Activated naive CD8-positive, alpha-beta T cell treated with anti-CD3 and anti-CD28 coated beads, Interleukin-2, amount 50 U/mL, for 24 hours (primary cell): ENCODE results near the gene SGCB.
A peak's percentile ranks its signal among the peaks of the same experiment; 100 is the strongest.
"Not testable (repeated sequence)": the region's sequence is repeated elsewhere in the genome, so short reads cannot be mapped to it uniquely, and the experiment has no call there.

Source experiments
- ATAC-seq: fragments of 150-1000 bp; cut with Tn5 transposase; one replicate; pipeline ENCODE4 v1.10.0; 2021
- DNase-seq: peaks from one replicate; pipeline ENCODE4 v3.0.0; 2021
- H3K27ac Mint-ChIP-seq: one replicate; pipeline ENCODE4 v1.8.0; 2021; ENCODE audit warnings: mild to moderate bottlenecking, mixed read lengths
- H3K27me3 Mint-ChIP-seq: one replicate; pipeline ENCODE4 v1.8.0; 2021; ENCODE audit warnings: mixed read lengths
- H3K36me3 Mint-ChIP-seq: one replicate; pipeline ENCODE4 v1.8.0; 2021; ENCODE audit warnings: low read depth, mixed read lengths
- H3K4me1 Mint-ChIP-seq: one replicate; pipeline ENCODE4 v1.8.0; 2021; ENCODE audit warnings: mixed read lengths
- H3K4me3 Mint-ChIP-seq: one replicate; pipeline ENCODE4 v1.8.0; 2021; ENCODE audit warnings: mild to moderate bottlenecking, moderate library complexity, mixed read lengths
- H3K9me3 Mint-ChIP-seq: one replicate; pipeline ENCODE4 v1.8.0; 2021; ENCODE audit warnings: mixed read lengths

The SGCB gene, protein sequence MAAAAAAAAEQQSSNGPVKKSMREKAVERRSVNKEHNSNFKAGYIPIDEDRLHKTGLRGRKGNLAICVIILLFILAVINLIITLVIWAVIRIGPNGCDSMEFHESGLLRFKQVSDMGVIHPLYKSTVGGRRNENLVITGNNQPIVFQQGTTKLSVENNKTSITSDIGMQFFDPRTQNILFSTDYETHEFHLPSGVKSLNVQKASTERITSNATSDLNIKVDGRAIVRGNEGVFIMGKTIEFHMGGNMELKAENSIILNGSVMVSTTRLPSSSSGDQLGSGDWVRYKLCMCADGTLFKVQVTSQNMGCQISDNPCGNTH

DNA sequence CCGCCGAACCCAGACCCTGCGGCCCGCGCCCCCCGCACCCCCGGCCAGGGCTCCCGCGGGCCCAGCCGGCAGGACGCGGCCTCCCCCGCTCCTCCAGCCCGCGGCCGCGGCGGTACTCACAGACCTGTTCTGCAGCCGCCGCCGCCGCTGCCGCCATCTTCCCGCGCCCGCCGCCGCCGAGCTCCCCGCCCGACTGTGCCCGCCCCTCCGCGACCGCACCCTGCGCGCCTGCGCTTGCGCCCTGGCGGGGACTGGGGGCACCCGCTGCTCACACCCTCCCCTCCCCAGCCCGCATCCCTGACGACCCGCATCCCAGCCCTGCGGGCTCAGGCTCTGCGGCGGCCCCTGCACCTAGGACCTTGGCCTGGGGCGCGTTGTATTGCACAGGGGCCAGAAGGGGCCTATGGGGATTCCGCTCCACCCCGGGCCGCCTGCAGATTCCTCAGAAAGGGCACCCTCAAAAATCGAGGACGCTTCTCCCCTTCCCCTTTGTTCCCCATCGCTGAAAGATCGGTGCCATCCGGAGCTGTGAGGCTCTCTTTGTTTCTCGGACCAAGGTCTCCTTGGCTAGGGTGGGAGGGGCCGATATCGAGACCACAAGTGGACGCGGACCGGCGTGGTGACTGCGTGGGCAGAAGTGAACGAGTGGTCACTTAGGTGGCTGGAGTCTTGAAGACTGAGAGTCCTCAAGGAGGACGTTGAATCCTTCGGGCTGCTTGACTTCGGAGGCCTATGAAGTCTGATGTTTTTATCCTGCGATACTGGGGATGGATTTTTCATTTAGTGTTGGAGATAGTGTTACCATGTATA is at the start of gene SGCB:
Gene SGCB (minus strand): TSS at position 197 of the 810 bp plus-strand sequence. CDS start 40 bp downstream, at position 157.
- H3K36me3 Mint-ChIP-seq, result no peaks in the 10 kb centered on the region
- peak; percentile 94 for ATAC-seq
- peak; percentile 79 for DNase-seq
- peaks cover 26% of the 10 kb centered on the region for H3K4me1 Mint-ChIP-seq
- H3K27me3 Mint-ChIP-seq, result peaks cover 13% of the 10 kb centered on the region
- peak within 1 kb of the TSS; percentile 85 for H3K4me3 Mint-ChIP-seq
- H3K27ac Mint-ChIP-seq, result peak within 1 kb of the TSS; percentile 61
- H3K9me3 Mint-ChIP-seq, result no peaks in the 10 kb centered on the region

DNA sequence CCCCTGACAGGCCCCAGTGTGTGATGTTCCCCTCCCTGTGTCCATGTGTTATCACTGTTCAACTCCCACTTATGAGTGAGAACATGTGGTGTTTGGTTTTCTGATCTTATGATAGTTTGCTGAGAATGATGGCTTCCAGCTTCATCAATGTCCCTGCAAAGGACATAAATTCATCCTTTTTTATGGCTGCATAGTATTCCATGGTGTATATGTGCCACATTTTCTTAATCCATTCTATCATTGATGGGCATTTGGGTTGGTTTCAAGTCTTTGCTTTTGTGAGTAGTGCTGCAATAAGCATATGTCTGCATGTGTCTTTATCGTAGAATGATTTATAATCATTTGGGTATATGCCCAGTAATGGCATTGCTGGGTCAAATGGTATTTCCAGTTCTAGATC is 48.3 kb upstream of the SGCB start:
- not testable (repeated sequence) for DNase-seq, H3K36me3 Mint-ChIP-seq, H3K4me3 Mint-ChIP-seq, H3K4me1 Mint-ChIP-seq, H3K9me3 Mint-ChIP-seq, ATAC-seq, H3K27me3 Mint-ChIP-seq, H3K27ac Mint-ChIP-seq

DNA sequence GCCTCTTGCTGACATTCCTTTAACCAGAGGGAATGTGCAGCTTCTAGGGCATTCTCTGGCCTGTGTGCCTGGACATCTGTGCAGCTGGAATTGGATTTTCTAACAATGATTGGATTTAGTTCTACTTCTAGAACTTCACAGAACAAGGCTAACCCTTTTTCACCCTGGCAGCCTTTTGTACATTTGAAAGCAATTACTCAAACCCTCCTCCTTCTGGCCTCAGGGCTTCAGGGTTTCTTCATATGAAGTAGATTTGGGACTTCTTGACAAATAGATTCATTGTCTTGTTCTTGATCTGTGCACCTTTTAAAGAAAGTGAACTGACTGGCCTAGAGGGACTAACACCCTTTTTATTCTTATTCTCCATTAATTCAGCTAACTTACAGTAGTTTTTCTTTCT is 43.1 kb upstream of the SGCB start:
- Mint-ChIP-seq H3K27me3 (peaks cover 14% of the 10 kb centered on the region), H3K4me1 (no peaks in the 10 kb centered on the region), H3K27ac (no peak overlapping the region), H3K4me3 (no peak overlapping the region), H3K9me3 (no peaks in the 10 kb centered on the region), H3K36me3 (no peaks in the 10 kb centered on the region)
- ATAC-seq (no peak), DNase-seq (no peak)

DNA sequence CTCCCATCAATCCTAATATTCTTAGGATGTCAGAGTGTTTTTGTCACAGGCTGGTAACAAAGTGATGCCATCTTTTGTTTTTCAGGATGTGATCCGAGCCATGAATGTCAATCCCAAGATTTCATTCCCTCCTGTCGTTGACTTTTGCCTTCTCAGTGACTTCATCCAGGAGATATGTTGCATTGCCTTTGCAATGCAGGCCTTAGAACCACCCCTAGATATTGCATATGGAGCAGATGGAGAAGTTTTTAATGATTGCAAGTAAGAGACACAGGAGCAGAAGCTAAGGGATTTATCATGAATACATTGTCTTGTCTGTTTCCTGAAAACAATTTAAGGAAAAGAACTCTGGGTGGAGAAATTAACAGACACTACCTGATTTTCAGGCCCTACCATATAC is 41.6 kb upstream of the SGCB start:
- ATAC-seq (no peak), DNase-seq (no peak)
- H3K27ac Mint-ChIP-seq, result no peak overlapping the region
- H3K9me3 Mint-ChIP-seq, result no peaks in the 10 kb centered on the region
- peaks cover 21% of the 10 kb centered on the region for H3K27me3 Mint-ChIP-seq
- H3K4me1 Mint-ChIP-seq, result no peaks in the 10 kb centered on the region
- no peak overlapping the region for H3K4me3 Mint-ChIP-seq
- no peaks in the 10 kb centered on the region for H3K36me3 Mint-ChIP-seq

DNA sequence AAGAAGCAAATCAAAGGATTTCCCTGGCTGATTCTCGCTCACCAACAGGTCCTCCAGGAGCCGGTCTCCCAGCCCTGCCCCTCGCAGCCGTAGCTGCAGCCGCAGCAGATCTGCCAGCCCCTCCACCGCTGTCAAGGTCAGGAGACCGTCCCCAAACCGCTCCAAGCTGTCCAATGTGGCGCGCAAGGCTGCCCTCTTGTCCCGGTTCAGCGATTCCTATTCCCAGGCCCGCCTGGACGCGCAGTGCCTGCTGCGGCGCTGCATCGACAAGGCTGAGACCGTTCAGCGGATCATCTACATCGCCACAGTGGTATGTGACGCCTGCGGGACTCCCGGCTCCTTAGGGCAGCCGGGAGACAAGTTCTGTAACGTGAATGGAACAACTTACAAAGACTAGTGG is 38.6 kb upstream of the SGCB start:
- Mint-ChIP-seq H3K27me3 (peaks cover 24% of the 10 kb centered on the region), H3K4me1 (no peaks in the 10 kb centered on the region)

DNA sequence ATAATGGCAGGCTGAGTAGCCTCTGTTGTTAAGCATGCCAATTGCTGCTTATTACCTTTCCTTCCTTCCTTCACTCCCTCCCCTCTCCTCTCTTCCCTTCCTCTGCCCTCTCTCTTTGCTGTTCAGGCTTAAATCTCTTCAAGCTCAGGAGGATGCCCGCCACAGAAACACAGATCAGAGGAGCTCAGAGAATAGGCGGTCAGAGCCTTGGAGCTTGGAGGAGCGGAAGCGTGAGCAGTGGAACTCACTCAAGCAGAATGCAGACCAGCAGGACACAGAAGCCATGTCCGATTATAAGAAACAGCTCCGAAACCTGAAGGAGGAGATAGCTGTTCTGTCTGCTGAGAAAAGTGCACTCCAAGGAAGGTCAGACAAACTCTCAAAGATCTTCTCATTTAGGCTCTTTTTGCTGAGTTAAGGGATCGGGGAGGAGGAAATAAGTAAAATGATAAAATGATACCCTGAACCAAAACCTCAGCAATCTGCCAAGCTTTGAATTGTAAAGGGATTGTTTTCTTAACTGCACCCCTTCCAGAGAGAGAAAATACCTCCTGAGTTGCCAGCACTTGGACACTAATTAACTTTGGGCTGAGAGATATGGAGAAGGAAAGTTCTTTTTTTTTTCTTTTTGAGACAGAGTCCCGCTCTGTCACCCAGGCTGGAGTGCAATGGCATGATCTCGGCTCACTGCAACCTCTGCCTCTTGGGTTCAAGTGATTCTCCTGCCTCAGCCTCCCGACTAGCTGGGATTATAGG is 33.9 kb upstream of the SGCB start:
- H3K9me3 Mint-ChIP-seq, result no peaks in the 10 kb centered on the region
- H3K27me3 Mint-ChIP-seq, result peaks cover 24% of the 10 kb centered on the region
- H3K27ac Mint-ChIP-seq, result no peak overlapping the region
- H3K4me3 Mint-ChIP-seq, result no peak overlapping the region
- no peaks in the 10 kb centered on the region for H3K36me3 Mint-ChIP-seq
- ATAC-seq, result no peak
- no peaks in the 10 kb centered on the region for H3K4me1 Mint-ChIP-seq
- no peak for DNase-seq

More for the DNA sequence above, 38.6 kb upstream of the SGCB start:
- Mint-ChIP-seq H3K27ac (no peak overlapping the region), H3K9me3 (no peaks in the 10 kb centered on the region), H3K36me3 (no peaks in the 10 kb centered on the region), H3K4me3 (no peak overlapping the region)
- DNase-seq (no peak), ATAC-seq (no peak)

DNA sequence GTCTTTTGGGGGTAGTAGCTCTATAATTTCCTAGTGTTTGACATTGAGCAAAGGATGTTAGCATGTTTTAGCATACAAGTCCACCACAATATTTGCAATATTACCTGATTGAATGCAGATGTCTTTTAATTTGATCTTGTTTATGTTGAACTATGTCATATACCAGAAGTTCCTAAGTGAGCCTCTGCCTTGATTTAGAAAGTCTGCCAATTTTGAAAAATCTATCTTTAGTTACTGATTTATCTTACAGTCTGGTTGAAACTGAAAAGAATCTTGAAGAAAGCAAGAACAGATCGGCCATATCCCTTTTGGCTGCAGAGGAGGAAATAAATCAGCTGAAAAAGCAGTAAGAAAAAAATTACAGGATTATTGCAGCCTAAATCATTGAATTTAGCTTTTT is 31.5 kb upstream of the SGCB start:
- Mint-ChIP-seq H3K36me3 (no peaks in the 10 kb centered on the region), H3K4me1 (no peaks in the 10 kb centered on the region), H3K27ac (no peak overlapping the region), H3K27me3 (peaks cover 15% of the 10 kb centered on the region), H3K4me3 (no peak overlapping the region), H3K9me3 (no peaks in the 10 kb centered on the region)
- DNase-seq, result no peak
- no peak for ATAC-seq

DNA sequence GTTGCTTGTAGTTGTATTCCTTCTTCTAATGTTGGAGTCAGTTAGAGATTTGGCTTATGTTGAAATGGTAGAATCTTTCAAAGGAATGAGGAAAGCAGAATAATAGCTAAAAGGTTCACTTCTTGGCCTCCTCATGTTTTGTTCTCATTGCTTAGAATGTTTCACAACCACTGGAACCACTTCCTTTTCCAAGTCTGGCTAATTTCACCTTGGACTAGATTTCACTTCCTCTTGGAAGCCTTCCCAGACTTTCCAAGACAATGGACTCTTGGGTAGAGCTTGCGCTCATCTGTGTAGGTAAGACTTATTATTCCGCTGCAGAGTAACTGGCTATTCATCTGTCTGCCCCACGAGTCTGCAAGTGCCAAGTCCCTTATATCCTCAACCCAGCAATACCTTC is 21.3 kb upstream of the SGCB start:
- H3K27me3 Mint-ChIP-seq, result peaks cover 11% of the 10 kb centered on the region
- no peaks in the 10 kb centered on the region for H3K9me3 Mint-ChIP-seq
- no peak for DNase-seq
- ATAC-seq, result no peak
- no peak overlapping the region for H3K27ac Mint-ChIP-seq
- H3K4me1 Mint-ChIP-seq, result no peaks in the 10 kb centered on the region
- no peak overlapping the region for H3K4me3 Mint-ChIP-seq
- H3K36me3 Mint-ChIP-seq, result no peaks in the 10 kb centered on the region

DNA sequence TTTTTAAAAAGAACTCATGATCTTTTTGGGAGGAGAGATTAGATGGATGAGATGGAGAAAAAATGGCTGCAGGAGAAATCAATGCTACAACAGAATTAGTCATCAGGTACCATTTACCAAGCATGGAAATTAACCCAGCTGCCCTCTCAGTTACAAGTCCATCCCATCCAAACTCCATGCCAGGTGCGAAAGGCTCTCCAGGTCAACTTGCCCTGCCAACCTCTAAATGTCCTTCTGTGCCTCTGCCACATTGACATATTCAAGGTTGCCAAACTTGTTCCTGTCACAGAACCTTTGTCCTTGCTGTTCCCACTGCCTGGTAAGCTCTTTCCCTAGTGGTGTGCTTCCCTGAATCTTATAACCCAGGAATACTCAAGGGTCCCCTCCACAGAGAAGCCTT is 20.2 kb upstream of the SGCB start:
- H3K9me3 Mint-ChIP-seq, result no peaks in the 10 kb centered on the region
- no peak overlapping the region for H3K4me3 Mint-ChIP-seq
- H3K27me3 Mint-ChIP-seq, result peaks cover 17% of the 10 kb centered on the region
- H3K4me1 Mint-ChIP-seq, result no peaks in the 10 kb centered on the region
- no peak for DNase-seq
- no peak for ATAC-seq
- no peak overlapping the region for H3K27ac Mint-ChIP-seq
- no peaks in the 10 kb centered on the region for H3K36me3 Mint-ChIP-seq

DNA sequence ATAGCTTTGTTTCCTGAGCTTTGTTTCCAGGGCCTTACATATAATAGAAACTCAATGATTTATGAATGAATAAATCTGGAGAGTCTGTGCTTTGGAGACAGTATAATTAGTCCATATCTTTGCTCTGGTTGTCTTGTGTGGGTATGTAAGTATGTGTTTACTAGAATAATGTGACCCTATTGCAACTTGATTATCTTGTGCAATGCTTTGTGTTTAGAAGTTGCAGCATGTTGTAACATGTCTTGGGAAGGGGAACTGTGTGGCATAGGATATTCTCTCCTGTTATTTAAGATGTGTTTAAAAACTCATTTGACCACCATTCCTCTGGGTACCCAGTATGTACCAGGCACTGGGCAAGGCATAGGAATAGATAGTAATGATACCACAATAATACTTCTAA is 19.1 kb upstream of the SGCB start:
- Mint-ChIP-seq H3K27me3 (peaks cover 25% of the 10 kb centered on the region), H3K4me3 (no peak overlapping the region), H3K9me3 (no peaks in the 10 kb centered on the region), H3K36me3 (no peaks in the 10 kb centered on the region), H3K27ac (no peak overlapping the region), H3K4me1 (peaks cover 5% of the 10 kb centered on the region)
- DNase-seq (no peak), ATAC-seq (no peak)

DNA sequence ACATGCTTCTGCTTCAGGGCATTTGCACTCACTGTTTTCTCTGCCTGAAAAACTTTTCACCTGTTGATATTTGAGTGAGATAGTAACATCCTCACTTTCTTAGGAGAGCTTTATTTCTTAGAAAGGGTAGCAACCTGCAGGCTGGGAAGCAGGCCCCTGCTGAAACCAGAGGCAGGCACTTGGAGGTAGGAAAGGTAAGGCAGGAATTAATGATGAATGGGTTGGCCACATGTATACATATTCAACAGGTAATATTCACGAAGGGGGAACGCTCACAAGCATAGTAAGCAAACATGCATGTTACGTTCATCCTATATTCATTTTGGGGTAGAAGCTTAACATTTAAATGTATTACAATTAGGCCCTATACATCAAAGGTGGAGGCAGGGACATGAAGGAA is 16.2 kb upstream of the SGCB start:
- H3K4me3 Mint-ChIP-seq, result no peak overlapping the region
- H3K27me3 Mint-ChIP-seq, result peaks cover 44% of the 10 kb centered on the region
- DNase-seq (no peak), ATAC-seq (no peak)
- H3K36me3 Mint-ChIP-seq, result no peaks in the 10 kb centered on the region
- H3K9me3 Mint-ChIP-seq, result no peaks in the 10 kb centered on the region
- H3K27ac Mint-ChIP-seq, result no peak overlapping the region
- peaks cover 10% of the 10 kb centered on the region for H3K4me1 Mint-ChIP-seq

DNA sequence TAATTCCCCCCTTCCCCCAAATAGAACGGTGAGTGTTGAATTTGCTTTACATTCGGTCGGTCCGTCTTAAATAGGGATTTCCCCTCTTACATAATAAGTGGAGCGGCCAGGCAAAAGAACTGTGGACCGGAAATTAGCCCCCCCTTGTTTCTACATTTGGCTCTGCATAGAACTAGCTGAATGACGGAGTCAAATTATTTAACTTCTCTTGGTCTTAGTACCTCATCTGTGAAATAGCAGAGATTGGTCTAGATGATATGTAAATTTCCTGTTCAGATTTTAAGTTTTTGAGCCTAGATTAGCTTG is 14.3 kb upstream of the SGCB start:
- Mint-ChIP-seq H3K36me3 (no peaks in the 10 kb centered on the region), H3K27ac (no peak overlapping the region), H3K4me3 (no peak overlapping the region), H3K4me1 (peaks cover 10% of the 10 kb centered on the region), H3K27me3 (peaks cover 57% of the 10 kb centered on the region), H3K9me3 (no peaks in the 10 kb centered on the region)
- ATAC-seq (no peak), DNase-seq (no peak)

DNA sequence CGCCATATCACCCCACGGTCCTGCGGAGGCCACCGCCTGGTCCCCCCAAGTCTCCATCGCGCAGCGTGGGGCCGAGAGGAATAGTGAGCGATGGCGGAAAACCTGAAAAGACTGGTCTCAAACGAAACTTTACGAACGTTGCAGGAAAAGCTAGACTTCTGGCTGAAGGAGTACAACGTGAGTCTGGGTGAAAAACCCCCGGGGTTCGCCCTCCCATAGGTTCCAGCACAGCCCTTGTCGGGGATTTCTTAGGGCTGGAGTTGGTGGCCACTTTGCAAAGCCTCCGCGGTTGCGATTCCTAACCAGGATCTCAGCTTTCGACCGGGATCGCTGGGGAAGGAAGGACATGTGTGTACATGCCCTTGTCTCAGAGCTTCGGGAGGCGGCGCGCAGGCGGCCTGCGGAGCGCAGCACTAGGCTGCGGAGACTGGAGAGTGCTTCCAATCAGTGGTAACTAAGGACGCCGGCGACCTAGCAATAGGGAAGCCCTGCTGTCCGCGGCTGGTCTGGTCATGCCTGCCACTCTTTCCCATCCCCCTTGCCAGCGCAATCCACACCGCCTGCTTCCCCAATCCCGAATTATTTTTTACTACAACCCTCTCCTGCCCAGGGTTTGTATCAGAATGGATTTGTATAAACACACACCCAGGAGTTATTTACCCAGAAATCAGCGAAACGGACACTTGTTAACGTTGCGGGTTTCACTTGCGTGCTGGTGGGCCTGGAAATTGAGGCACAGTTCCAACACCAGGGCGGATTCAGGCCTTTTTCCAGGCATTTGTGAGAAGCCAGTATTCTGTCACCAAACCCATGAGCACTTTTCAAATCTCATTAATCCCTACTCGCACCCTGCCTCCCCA is 13.7 kb upstream of the SGCB start:
- H3K4me1 Mint-ChIP-seq, result peaks cover 10% of the 10 kb centered on the region
- no peak overlapping the region for H3K27ac Mint-ChIP-seq
- H3K9me3 Mint-ChIP-seq, result no peaks in the 10 kb centered on the region
- ATAC-seq, result no peak
- peaks cover 60% of the 10 kb centered on the region for H3K27me3 Mint-ChIP-seq
- DNase-seq, result peak; percentile 6
- no peaks in the 10 kb centered on the region for H3K36me3 Mint-ChIP-seq
- H3K4me3 Mint-ChIP-seq, result peak overlapping the region; percentile 61

DNA sequence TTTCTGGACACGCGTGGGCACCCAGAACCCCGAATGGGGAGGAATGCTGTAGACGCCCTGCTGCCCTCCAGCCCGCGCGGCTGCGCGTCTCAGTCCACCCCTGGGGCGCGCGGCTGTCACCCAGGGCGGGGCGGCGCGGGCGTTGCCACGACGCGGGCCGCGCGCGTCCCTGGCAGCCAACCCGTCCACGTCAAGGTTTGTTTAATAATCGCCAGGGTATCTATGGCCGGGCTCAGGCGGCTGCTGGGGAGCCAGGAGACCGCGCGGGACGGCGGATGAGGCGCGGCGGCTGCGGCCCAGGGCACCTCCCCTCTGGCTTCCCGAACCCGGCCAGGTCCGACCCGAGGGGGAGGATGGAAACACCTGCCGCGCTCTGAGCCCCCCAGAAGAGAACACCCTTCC is 13.1 kb upstream of the SGCB start, which contains the start of gene SPATA18:
Gene SPATA18 (plus strand): TSS at position 92 of the 402 bp plus-strand sequence. CDS start 401 bp downstream, outside the sequence.
- DNase-seq, result peak; percentile 5
- H3K27me3 Mint-ChIP-seq, result peaks cover 65% of the 10 kb centered on the region
- no peaks in the 10 kb centered on the region for H3K36me3 Mint-ChIP-seq
- no peaks in the 10 kb centered on the region for H3K9me3 Mint-ChIP-seq
- peak within 1 kb of the TSS; percentile 61 for H3K4me3 Mint-ChIP-seq
- no peak within 1 kb of the TSS for H3K27ac Mint-ChIP-seq
- ATAC-seq, result no peak
- H3K4me1 Mint-ChIP-seq, result peaks cover 10% of the 10 kb centered on the region
